ENCODE results near the gene ATP6V0A1. TPM values are rescaled to one million over a fixed set of nuclear protein-coding genes. Genes with fewer than 3 reads are reported as not detected.
"Not testable (repeated sequence)": the region's sequence is repeated elsewhere in the genome, so short reads cannot be mapped to it uniquely, and the experiment has no call there.

ATP6V0A1 gene
- polyA plus RNA-seq, 1 donor from 2014 or later, result 92.1 TPM

- no peak overlapping the region for H3K4me2 ChIP-seq (ENCODE audit: low read length)
- no peaks in the 10 kb centered on the region for H3K79me2 ChIP-seq (replicated peaks; ENCODE audit: insufficient read depth, low read length)
- no peaks in the 10 kb centered on the region for H3K9me2 ChIP-seq (ENCODE audit: insufficient read depth, low read length)
- H3K9me3 ChIP-seq (ENCODE audit: low read length), result no peaks in the 10 kb centered on the region
- no peak overlapping the region for H3K4me3 ChIP-seq (ENCODE audit: low read length)
- H3K9ac ChIP-seq (ENCODE audit: low read length), result no peak overlapping the region
- TF ChIP-seq RAD21 (conservative IDR thresholded peaks at IDR 0.05), result no peak
- TF ChIP-seq EZH2 (IDR thresholded peaks at IDR 0.05; ENCODE audit: borderline replicate concordance, insufficient read depth, low read length, poor library complexity, severe bottlenecking), result no peak
- no peak for TF ChIP-seq TAF1 (IDR thresholded peaks at IDR 0.05; ENCODE audit: low read depth)
- TF ChIP-seq SMC3 (conservative IDR thresholded peaks at IDR 0.05; ENCODE audit: poor library complexity), result no peak
- TF ChIP-seq REST (IDR thresholded peaks at IDR 0.05; ENCODE audit: borderline replicate concordance), result no peak
- no peak for TF ChIP-seq MXI1 (conservative IDR thresholded peaks at IDR 0.05; ENCODE audit: poor library complexity, severe bottlenecking)
- no peaks in the 10 kb centered on the region for H3K36me3 ChIP-seq (ENCODE audit: insufficient read depth, low read length)
- H3F3A ChIP-seq (ENCODE audit: insufficient read depth, low read length, poor library complexity, severe bottlenecking), result no peaks in the 10 kb centered on the region
- H3K27ac ChIP-seq (ENCODE audit: low read length), result no peak overlapping the region
- H3K27me3 ChIP-seq (ENCODE audit: insufficient read depth, low read depth, low read length), result peaks cover 3% of the 10 kb centered on the region
- no peaks in the 10 kb centered on the region for H4K20me1 ChIP-seq (ENCODE audit: insufficient read depth)
- no peak overlapping the region for H2AFZ ChIP-seq (ENCODE audit: low read depth, low read length)
Measured at GRCh38 chr17:42414704-42415409, 43.8 kb upstream of the ATP6V0A1 start.

DNA sequence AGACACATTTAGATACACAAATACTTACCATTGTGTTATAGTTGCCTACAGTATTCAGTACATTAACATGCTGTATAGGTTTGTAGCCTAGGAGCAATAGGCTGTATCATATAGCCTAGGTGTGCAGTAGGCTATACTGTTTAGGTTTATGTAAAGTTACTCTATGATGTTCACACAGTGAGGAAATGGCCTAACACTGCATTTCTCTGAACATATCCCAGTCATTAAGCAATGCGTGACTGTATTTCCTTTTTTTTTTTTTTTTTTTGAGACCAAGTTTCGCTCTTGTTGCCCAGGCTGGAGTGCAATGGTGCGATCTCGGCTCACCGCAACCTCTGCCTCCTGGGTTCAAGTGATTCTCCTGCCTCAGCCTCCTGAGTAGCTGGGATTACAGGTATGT lies 40.7 kb upstream of the ATP6V0A1 start:
- H3K27ac ChIP-seq (ENCODE audit: low read length), result not testable (repeated sequence)

DNA sequence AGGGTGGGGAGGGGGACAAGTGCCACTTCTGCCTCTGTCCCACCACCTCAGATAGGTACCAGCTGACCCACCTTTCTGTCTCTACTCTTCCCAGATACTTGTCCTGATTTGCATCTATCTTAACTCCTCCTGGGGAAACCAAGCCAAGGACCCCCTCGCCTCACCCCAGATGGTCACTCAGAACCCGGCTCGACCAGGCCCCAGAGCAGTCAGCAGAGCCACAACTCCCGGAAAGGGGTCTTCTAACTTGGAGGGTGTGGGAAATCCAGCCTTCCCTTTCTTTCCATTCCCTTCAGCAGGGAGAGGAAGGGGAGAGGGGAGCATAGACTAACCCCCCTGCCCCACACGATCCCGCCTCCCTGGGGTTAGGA lies 37.6 kb upstream of the ATP6V0A1 start:
- Histone ChIP-seq H3K27me3 (ENCODE audit: insufficient read depth, low read depth, low read length) (peaks cover 60% of the 10 kb centered on the region), H3K9ac (ENCODE audit: low read length) (no peak overlapping the region), H3K27ac (ENCODE audit: low read length) (no peak overlapping the region), H3K36me3 (ENCODE audit: insufficient read depth, low read length) (no peaks in the 10 kb centered on the region), H3K9me2 (ENCODE audit: insufficient read depth, low read length) (no peaks in the 10 kb centered on the region), H4K20me1 (ENCODE audit: insufficient read depth) (no peaks in the 10 kb centered on the region), H3K4me2 (ENCODE audit: low read length) (no peak overlapping the region), H3K79me2 (replicated peaks; ENCODE audit: insufficient read depth, low read length) (no peaks in the 10 kb centered on the region), H3K4me3 (ENCODE audit: low read length) (no peak overlapping the region), H3K9me3 (ENCODE audit: low read length) (no peaks in the 10 kb centered on the region), H3F3A (ENCODE audit: insufficient read depth, low read length, poor library complexity, severe bottlenecking) (no peaks in the 10 kb centered on the region), H2AFZ (ENCODE audit: low read depth, low read length) (no peak overlapping the region)
- TF ChIP-seq POLR2AphosphoS5 (IDR thresholded peaks at IDR 0.05), result no peak
- no peak for TF ChIP-seq CTCF (IDR thresholded peaks at IDR 0.05; ENCODE audit: poor library complexity, severe bottlenecking)
- no peak for TF ChIP-seq EP300 (conservative IDR thresholded peaks at IDR 0.05; ENCODE audit: poor library complexity, severe bottlenecking)
- no peak for TF ChIP-seq RAD21 (conservative IDR thresholded peaks at IDR 0.05)
- no peak for TF ChIP-seq EZH2 (IDR thresholded peaks at IDR 0.05; ENCODE audit: borderline replicate concordance, insufficient read depth, low read length, poor library complexity, severe bottlenecking)
- TF ChIP-seq TAF1 (IDR thresholded peaks at IDR 0.05; ENCODE audit: low read depth), result no peak
- no peak for TF ChIP-seq REST (IDR thresholded peaks at IDR 0.05; ENCODE audit: borderline replicate concordance)
- no peak for TF ChIP-seq MXI1 (conservative IDR thresholded peaks at IDR 0.05; ENCODE audit: poor library complexity, severe bottlenecking)
- no peak for TF ChIP-seq SMC3 (conservative IDR thresholded peaks at IDR 0.05; ENCODE audit: poor library complexity)

More for the DNA sequence above, 40.7 kb upstream of the ATP6V0A1 start:
- not testable (repeated sequence) for H3K9me3 ChIP-seq (ENCODE audit: low read length); H3K4me2 ChIP-seq (ENCODE audit: low read length); H3K9ac ChIP-seq (ENCODE audit: low read length); H3K9me2 ChIP-seq (ENCODE audit: insufficient read depth, low read length); H3K4me3 ChIP-seq (ENCODE audit: low read length); H3K79me2 ChIP-seq (replicated peaks; ENCODE audit: insufficient read depth, low read length); H4K20me1 ChIP-seq (ENCODE audit: insufficient read depth); H3K36me3 ChIP-seq (ENCODE audit: insufficient read depth, low read length); H2AFZ ChIP-seq (ENCODE audit: low read depth, low read length); H3F3A ChIP-seq (ENCODE audit: insufficient read depth, low read length, poor library complexity, severe bottlenecking)
- peaks cover 35% of the 10 kb centered on the region for H3K27me3 ChIP-seq (ENCODE audit: insufficient read depth, low read depth, low read length)

Measured in neural cell (in vitro differentiated cells).